Pancreas (tissue), 10 donors: Measurements from ENCODE around the gene NPHP1. TPM values are rescaled to one million over a fixed set of nuclear protein-coding genes. Genes with fewer than 3 reads are reported as not detected.
"Not testable (repeated sequence)": the region's sequence is repeated elsewhere in the genome, so short reads cannot be mapped to it uniquely, and the experiment has no call there.

ENCODE experiments used
- ATAC-seq, 4 donors: fragments of 200-7000 bp; cut with Tn5 transposase; one replicate each; pipeline versions ENCODE4 v1.8.0 to v1.9.1; 2020; ENCODE audit warnings: mild to moderate bottlenecking in 4 of 4, moderate library complexity in 4 of 4
- DNase-seq, 6 donors: peaks; one replicate each; pipeline ENCODE4 v3.0.0-alpha.2; 2020
- FAIRE-seq: peaks from 2 replicates; lab custom pipeline; 2012; peaks lifted over from hg19 to GRCh38; lab: Jason Lieb, UNC
- H3K27ac ChIP-seq, 4 donors: fragments of 200-600 bp; sonication (generic); 1 replicate in 3 of 4; 2 replicates in 1 of 4; pipeline versions ENCODE4 v1.5.0 to v1.8.0; 2020
- H3K27me3 ChIP-seq, 4 donors: fragments of 200-600 bp; one replicate each; pipeline ENCODE4 v1.8.0; 2021
- H3K36me3 ChIP-seq, 3 donors: fragments of 200-600 bp; sonication (generic) in 1 of 3; one replicate each; pipeline versions ENCODE4 v1.5.0 to v1.8.0; 2020 to 2021
- H3K4me1 ChIP-seq, 3 donors: fragments of 200-600 bp; one replicate each; pipeline ENCODE4 v1.8.0; 2021
- H3K4me3 ChIP-seq, 4 donors: fragments of 200-600 bp; sonication (generic) in 2 of 4; one replicate each; pipeline versions ENCODE4 v1.5.0 to v1.8.0; 2020 to 2021
- H3K9me3 ChIP-seq, 4 donors: fragments of 200-600 bp; one replicate each; pipeline ENCODE4 v1.8.0; 2021
- WGBS, 2 donors: extraction: QIAGEN DNeasy Blood & Tissue Kit; methylation state at CpG; one replicate each; pipeline ENCODE4 v1.1.7; 2013; 5-methylcytosine and 5-hydroxymethylcytosine counted together
- intact Hi-C, 3 donors: fragments of 100-400 bp; cut with DNase I; formaldehyde crosslinking; loops; one replicate each; pipeline versions ENCODE4 v1.11.1 to v1.14.2; 2022
- polyA plus RNA-seq, 2 donors: library from polyadenylated mRNA; stranded (reverse); fragments of 200-250 nt; gene quantifications; one replicate each; pipeline ENCODE4 v1.2.3, GENCODE V29; 2013
- total RNA-seq, 6 donors: library from RNA; stranded (reverse); fragmentation: NEBNext Ultra II Directional in 4 of 6; extraction: Animal tissue kit (Norgen Biotek cat#: 25700) in 4 of 6; gene quantifications; one replicate each; pipeline versions ENCODE4 v1.2.1 to v1.2.4, GENCODE V29; 2021 to 2023
- TF ChIP-seq, protein P1 (sequence below), 4 donors: fragments of 200-600 bp; sonication (generic) in 3 of 4; IDR thresholded peaks; one replicate each; pipeline versions ENCODE4 v1.5.0 to v1.8.0; 2021; ENCODE audit warnings: antibody characterized with exemption in 4 of 4
- donor health status: healthy with polysubstance abuse.
- donor health status: DM: no; HTN: no; CAD: no; lungs with moderate emphysema.
- donor health status: DM: no; HTN: no; CAD: no.
- donor health status: control.
- donor health status: control.
- donor health status: Bipolar disorder and iron deficiency.
- donor health status: DM: yes; HTN: yes; CAD: no.
- donor health status: DM: no; HTN: no; CAD: no.
- donor health status: DM: no; HTN: no; CAD: no.
- donor health status: DM: yes; HTN: yes; CAD: no.

The NPHP1 gene
- total and polyA plus RNA-seq, 8 donors = 1.2 to 9.2 (median 2.5) TPM

DNA sequence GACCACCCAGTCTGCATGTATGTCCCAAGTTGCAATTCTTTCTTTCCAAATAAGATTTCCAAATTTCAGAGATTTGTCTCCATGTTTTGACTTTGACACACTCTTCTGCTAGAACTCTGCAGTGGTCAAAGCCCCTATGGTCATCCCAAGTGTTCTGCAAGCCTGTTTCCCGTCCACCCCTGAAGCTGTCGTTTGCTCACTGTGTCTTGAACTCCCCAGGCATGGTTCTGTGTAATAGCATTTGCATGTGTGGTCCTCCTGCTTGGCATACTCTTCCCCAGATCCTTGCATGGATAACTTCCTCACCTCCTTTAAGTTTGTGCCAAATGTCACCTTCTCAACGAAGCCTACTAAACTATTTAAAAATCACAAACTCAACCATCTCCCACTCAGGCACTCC is 11.4 kb upstream of the NPHP1 start:
- peaks cover 0 to 7% (median 5%) of the 10 kb centered on the region in 3 donors for H3K4me1 ChIP-seq
- intact Hi-C loops = no loop called here
- ATAC-seq (no peak), FAIRE-seq (no peak), DNase-seq (no peak)
- TF ChIP-seq, protein P1, sequence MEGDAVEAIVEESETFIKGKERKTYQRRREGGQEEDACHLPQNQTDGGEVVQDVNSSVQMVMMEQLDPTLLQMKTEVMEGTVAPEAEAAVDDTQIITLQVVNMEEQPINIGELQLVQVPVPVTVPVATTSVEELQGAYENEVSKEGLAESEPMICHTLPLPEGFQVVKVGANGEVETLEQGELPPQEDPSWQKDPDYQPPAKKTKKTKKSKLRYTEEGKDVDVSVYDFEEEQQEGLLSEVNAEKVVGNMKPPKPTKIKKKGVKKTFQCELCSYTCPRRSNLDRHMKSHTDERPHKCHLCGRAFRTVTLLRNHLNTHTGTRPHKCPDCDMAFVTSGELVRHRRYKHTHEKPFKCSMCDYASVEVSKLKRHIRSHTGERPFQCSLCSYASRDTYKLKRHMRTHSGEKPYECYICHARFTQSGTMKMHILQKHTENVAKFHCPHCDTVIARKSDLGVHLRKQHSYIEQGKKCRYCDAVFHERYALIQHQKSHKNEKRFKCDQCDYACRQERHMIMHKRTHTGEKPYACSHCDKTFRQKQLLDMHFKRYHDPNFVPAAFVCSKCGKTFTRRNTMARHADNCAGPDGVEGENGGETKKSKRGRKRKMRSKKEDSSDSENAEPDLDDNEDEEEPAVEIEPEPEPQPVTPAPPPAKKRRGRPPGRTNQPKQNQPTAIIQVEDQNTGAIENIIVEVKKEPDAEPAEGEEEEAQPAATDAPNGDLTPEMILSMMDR (IDR thresholded peaks at IDR 0.05) = no peak
- H3K4me3 ChIP-seq = no peak overlapping the region
- 54 to 62% methylated on average over 3 of the region's 3 CpGs for WGBS, 2 donors
- no peaks in the 10 kb centered on the region for H3K36me3 ChIP-seq
- H3K9me3 ChIP-seq = no peaks in the 10 kb centered on the region
- H3K27me3 ChIP-seq = no peaks in the 10 kb centered on the region
- no peak overlapping the region for H3K27ac ChIP-seq

DNA sequence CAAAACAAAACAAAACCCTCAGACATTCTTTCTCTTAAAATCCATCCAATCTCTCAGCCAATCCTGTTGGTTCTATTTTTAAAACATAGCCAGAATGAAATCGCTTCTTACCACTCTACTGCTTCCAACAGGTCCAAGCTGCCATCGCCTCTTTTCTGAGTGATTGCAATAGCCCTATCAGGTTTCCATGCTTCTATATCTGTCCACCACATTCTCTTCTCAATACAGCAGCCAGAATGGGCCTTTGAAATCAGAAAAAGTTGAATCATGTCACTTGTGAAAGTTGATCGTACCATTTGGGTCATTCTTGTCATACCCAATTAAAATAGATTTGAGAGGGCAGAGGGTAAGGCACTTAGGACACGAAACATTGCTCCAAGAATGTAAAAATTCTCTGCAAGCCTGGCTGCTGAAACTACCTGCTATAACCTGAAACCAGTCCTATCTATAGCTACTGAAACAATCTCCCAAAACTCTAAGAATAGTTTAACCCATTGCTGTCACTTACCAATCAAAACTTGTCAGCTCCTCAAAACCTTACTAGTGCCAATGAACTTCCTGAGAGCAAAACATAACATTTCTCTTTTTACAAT is 10.8 kb upstream of the NPHP1 start:
- H3K4me1 ChIP-seq = peaks cover 0 to 9% (median 5%) of the 10 kb centered on the region in 3 donors
- no peak overlapping the region for H3K4me3 ChIP-seq
- intact Hi-C loops = no loop called here
- no peak for DNase-seq
- H3K36me3 ChIP-seq = no peaks in the 10 kb centered on the region
- TF ChIP-seq, protein P1 (IDR thresholded peaks at IDR 0.05) = no peak
- no peaks in the 10 kb centered on the region for H3K27me3 ChIP-seq
- H3K9me3 ChIP-seq = no peaks in the 10 kb centered on the region
- 60 to 67% methylated on average over 4 of the region's 4 CpGs for WGBS, 2 donors
- no peak for FAIRE-seq
- no peak for ATAC-seq
- no peak overlapping the region for H3K27ac ChIP-seq

DNA sequence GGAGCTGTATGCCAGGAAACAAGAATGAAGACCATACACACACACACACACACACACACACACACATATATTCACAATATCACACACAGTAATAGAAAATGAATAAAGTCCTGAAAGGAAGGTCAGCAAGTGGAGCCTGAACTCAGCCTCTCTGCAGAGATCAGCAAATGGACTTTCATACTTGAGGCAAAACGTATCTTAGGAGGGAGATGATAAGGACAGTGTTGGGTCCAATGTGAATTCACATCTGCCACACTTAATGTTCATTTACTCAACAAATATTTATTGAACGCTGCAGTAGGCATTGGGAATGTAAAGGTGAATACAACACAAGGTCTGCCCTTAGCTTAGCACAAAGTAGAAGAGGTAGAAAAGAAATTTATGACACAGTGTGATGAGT is 10.3 kb upstream of the NPHP1 start:
- Histone ChIP-seq H3K4me1 (peaks cover 0 to 9% (median 5%) of the 10 kb centered on the region in 3 donors), H3K36me3 (no peaks in the 10 kb centered on the region), H3K27ac (no peak overlapping the region), H3K4me3 (no peak overlapping the region), H3K27me3 (no peaks in the 10 kb centered on the region), H3K9me3 (no peaks in the 10 kb centered on the region)
- TF ChIP-seq, protein P1 (IDR thresholded peaks at IDR 0.05) = no peak
- ATAC-seq (no peak), FAIRE-seq (no peak), DNase-seq (no peak)
- 17 to 21% methylated on average over 2 of the region's 2 CpGs for WGBS, 2 donors
- intact Hi-C loops = no loop called here

DNA sequence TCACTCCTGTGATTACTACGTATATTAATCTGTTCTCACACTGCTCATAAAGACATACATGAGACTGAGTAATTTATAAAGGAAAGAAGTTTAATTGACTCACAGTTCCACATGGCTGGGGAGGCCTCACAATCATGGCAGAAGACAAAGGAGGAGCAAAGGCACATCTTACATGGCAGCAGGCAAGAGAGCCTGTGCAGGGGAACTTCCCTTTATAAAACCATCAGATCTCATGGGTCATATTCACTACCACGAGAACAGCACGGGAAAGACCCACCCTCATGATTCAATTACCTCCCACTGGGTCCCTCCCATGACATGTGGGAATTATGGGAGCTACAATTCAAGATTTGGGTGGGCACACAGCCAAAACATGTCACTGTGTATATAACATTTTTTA is 8.7 kb upstream of the NPHP1 start:
- H3K27me3 ChIP-seq, H3K4me3 ChIP-seq, H3K9me3 ChIP-seq, H3K4me1 ChIP-seq, FAIRE-seq, intact Hi-C loops, DNase-seq, H3K27ac ChIP-seq, H3K36me3 ChIP-seq, ATAC-seq: not testable (repeated sequence)
- 76 to 91% methylated on average over 3 of the region's 3 CpGs for WGBS, 2 donors

DNA sequence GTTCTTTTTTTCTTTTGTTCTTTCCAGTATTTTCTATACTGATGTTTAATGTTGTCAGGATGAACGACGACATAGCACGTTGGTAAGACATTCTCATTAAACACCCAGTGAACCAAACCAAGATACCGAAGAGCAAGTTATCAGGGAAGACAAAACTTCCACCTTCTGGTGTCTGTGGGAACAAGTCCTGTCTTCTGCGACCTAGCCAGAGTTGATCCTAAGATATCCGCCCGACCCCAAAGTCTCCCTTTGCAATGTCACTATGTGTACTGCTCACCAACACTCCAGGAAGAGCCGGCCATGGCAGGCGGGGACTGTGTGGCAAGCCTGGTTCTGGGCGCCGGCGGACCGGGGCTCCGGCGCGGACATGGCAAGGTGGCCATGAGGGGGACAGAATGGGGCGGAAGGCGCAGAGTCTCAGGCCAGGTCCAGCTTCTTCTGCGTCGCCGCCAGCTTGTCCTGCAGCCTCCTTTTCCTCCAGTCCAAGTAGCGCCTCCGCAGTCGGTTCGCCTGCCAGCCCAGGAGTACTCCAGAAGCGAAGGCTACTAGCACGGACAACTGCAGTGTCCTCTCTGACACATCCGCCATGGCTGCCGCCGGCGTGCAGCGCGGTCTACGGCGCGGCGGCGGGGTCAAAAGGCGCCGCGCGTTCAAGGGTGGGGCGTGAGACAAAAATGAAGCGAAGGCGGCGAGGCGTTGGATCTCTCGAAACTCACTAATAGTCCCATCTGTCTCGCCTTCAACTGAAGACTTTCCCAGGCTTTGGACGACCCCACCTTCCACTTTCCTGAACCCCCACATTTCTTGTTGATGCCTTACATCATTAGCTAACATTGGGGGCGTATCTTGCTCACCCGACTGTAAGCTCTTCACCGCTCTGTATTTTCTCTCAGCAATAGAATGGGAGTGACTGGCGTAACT is 7.4 kb upstream of the NPHP1 start, which contains the start of gene MTLN:
Gene MTLN (minus strand): TSS at position 610 of the 921 bp plus-strand sequence. CDS start 22 bp downstream, at position 588.
- no peak for FAIRE-seq
- TF ChIP-seq, protein P1 (IDR thresholded peaks at IDR 0.05) = no peak

More for the DNA sequence above, 7.4 kb upstream of the NPHP1 start, which contains the start of gene MTLN:
- DNase-seq = peak; percentile 42 to 87 (median 69)
- Histone ChIP-seq H3K9me3 (no peaks in the 10 kb centered on the region), H3K27ac (peak within 1 kb of the TSS in 3 of 4 donors; percentile 34 to 73 (median 45)), H3K36me3 (no peaks in the 10 kb centered on the region), H3K4me3 (peak within 1 kb of the TSS; percentile 50 to 96 (median 64)), H3K27me3 (no peaks in the 10 kb centered on the region), H3K4me1 (peaks cover 0 to 9% (median 5%) of the 10 kb centered on the region in 3 donors)
- ATAC-seq = peak; percentile 95 to 99 (median 98)
- WGBS, 2 donors = 2 to 4% methylated on average over 54 of the region's 54 CpGs
- intact Hi-C loops = no loop called here
